ENCODE measurements around the gene PIEZO1. TPM values are rescaled to one million over a fixed set of nuclear protein-coding genes. Genes with fewer than 3 reads are reported as not detected.
A peak's percentile ranks its signal among the peaks of the same experiment; 100 is the strongest.

Gene PIEZO1
- total and polyA plus RNA-seq, 9 of the 15 experiments (the other 6 are each of a cell fraction or from before 2014, with no cell fraction given) = 3.6 to 432 (median 131) TPM

- TF ChIP-seq ZBTB11 (CRISPR knock-in tag; IDR thresholded peaks at IDR 0.05) (0 out of 6 replicates have a peak, but pooled peaks of 1 of the 3 experiments have one; percentile 18), POLR2G (IDR thresholded peaks at IDR 0.05; ENCODE audit: low read depth, low read length) (peak; percentile 71), HDAC1 (IDR thresholded peaks at IDR 0.05) (peak; percentile 61 to 77; a peak in 2 of 4 replicates), MAZ (CRISPR knock-in tag; conservative IDR thresholded peaks at IDR 0.05 in 1 of 2, IDR thresholded peaks at IDR 0.05 in 1 of 2) (peak in 1 of 2 experiments; percentile 33; a peak in 2 of 4 replicates), CBX5 (IDR thresholded peaks at IDR 0.05; ENCODE audit: borderline replicate concordance, low read depth) (no peak), SNIP1 (IDR thresholded peaks at IDR 0.05; ENCODE audit: low read depth) (no peak), SPI1 (IDR thresholded peaks at IDR 0.05; ENCODE audit: borderline replicate concordance, low read depth, low read length) (no peak), ZNF76 (CRISPR knock-in tag; IDR thresholded peaks at IDR 0.05; ENCODE audit: borderline replicate concordance) (peak; percentile 76; the same call in 1 of the 2 replicates), STAG1 (CRISPR knock-in tag; IDR thresholded peaks at IDR 0.05; ENCODE audit: borderline replicate concordance) (0 out of 2 replicates have a peak, but pooled peaks have one; percentile 10), RBBP5 (IDR thresholded peaks at IDR 0.05; ENCODE audit: borderline replicate concordance, insufficient read depth, low read length, poor library complexity, severe bottlenecking) (peak; percentile 4), PBX2 (CRISPR knock-in tag; IDR thresholded peaks at IDR 0.05; ENCODE audit: low read depth) (peak; percentile 82), PBX2 (tag; conservative IDR thresholded peaks at IDR 0.05; ENCODE audit: low read depth) (peak; percentile 79), ILF3 (IDR thresholded peaks at IDR 0.05; ENCODE audit: borderline replicate concordance) (no peak), L3MBTL2 (IDR thresholded peaks at IDR 0.05) (peak; percentile 17; the same call in 1 of the 2 replicates), TSHZ1 (CRISPR knock-in tag; IDR thresholded peaks at IDR 0.05) (no peak)
Observed at GRCh38 chr16:88772871-88773811, 11.9 kb downstream of the PIEZO1 start (continued).
